Mesodermal cell (in vitro differentiated cells): ENCODE measurements around the gene LSAMP.

Source experiments
- H3K27ac ChIP-seq: 2 replicates; pipeline ENCODE4 v1.7.0; 2013; ENCODE audit warnings: mild to moderate bottlenecking, low read depth, low read length, moderate library complexity; ENCODE audit not compliant: severe bottlenecking
- H3K36me3 ChIP-seq: 2 replicates; pipeline ENCODE4 v1.7.1; 2013; ENCODE audit warnings: mild to moderate bottlenecking, low read length, moderate library complexity; ENCODE audit not compliant: control insufficient read depth, insufficient read depth
- H3K4me1 ChIP-seq: one replicate; pipeline ENCODE4 v1.7.1; 2013; ENCODE audit warnings: mild to moderate bottlenecking, low read length; ENCODE audit not compliant: insufficient read depth, control insufficient read depth, poor library complexity, severe bottlenecking
- H3K4me3 ChIP-seq: 2 replicates; pipeline ENCODE4 v1.7.0; 2013; ENCODE audit warnings: low read length, control low read depth, mild to moderate bottlenecking; ENCODE audit not compliant: insufficient read depth, poor library complexity, severe bottlenecking; ENCODE audit errors: extremely low read depth
- H3K9me3 ChIP-seq: 2 replicates; pipeline ENCODE4 v1.7.1; 2013; ENCODE audit warnings: mild to moderate bottlenecking, low read length, moderate library complexity; ENCODE audit not compliant: control insufficient read depth
- WGBS, 2 experiments: methylation state at CpG; one replicate each; pipeline ENCODE4 v1.1.5; 2013; ENCODE audit warnings: missing lambda C conversion rate in 2 of 2; ENCODE audit not compliant: insufficient coverage in 2 of 2; 5-methylcytosine and 5-hydroxymethylcytosine counted together

The LSAMP gene

DNA sequence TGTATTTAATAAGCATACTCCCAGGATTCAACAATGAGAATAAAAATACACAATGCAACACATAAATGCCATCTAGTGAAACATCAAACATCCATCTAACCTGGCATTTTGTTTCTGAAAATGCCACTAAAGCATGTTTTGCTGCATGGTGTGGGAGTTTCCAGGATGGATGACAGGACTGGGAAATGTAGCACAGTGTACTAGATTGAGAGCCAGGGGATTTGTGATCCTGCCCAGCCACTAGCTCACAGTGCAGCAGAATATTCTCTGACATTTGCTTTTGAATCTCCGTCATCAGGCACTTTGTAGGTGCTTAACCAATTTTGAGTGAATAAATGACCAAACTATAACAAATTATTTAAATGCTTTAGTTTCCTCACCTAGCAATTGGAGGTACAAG, 417.1 kb downstream of the LSAMP start:
- H3K4me1 ChIP-seq, result no peaks in the 10 kb centered on the region
- H3K9me3 ChIP-seq, result no peaks in the 10 kb centered on the region
- H3K27ac ChIP-seq, result no peak overlapping the region
- no CpG with 5 or more reads among the region's 1 CpG for WGBS, 2 experiments
- no peak overlapping the region for H3K4me3 ChIP-seq
- H3K36me3 ChIP-seq, result no peaks in the 10 kb centered on the region

DNA sequence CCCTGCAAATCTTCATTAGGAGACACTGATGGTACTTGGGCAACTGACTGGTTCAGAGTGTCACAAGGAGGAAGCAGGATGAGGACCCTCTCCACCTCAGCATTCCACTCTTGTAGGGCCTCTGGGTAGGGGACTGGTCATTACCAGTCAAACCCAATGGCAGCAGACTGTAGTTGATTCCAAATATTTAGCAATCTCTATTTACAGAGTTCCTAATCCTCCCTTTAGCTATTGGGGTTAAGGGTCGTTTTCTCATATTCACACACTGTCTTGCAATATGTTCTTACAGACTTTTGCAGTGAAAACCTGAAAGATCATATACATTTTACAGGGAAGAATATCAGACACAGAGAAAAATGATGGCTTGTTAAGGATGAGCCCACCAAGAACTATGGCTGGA, 424.3 kb downstream of the LSAMP start:
- Histone ChIP-seq H3K4me3 (no peak overlapping the region), H3K9me3 (no peaks in the 10 kb centered on the region), H3K27ac (no peak overlapping the region), H3K36me3 (no peaks in the 10 kb centered on the region), H3K4me1 (no peaks in the 10 kb centered on the region)
- no CpG with 5 or more reads among the region's 1 CpG for WGBS, 2 experiments

DNA sequence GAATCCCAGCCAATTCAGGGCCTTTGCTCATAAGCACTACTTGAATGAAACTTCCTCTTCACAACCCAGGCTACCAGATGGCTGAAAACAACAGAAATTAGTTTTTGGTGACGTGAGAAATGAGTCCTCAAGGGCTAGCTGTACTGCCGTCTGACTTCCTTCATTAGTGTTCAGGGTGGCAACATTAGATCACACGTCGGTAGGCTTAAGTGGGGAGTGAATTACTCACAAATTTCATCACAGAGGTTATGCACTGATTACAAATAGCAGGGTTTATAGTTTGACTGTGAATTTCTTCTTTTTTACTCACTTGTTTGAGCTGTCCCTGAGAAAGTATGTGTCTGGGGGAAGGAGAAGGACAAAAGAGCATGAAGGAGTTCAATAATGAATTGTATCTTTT, 424.8 kb downstream of the LSAMP start:
- Histone ChIP-seq H3K9me3 (no peaks in the 10 kb centered on the region), H3K27ac (no peak overlapping the region)
- 100% methylated on average over 1 to 2 of the region's 4 CpGs for WGBS, 2 experiments

GRCh38 chr3:116019254-116019763, 426.0 kb downstream of the LSAMP start:
- no peaks in the 10 kb centered on the region for H3K36me3 ChIP-seq
- WGBS, 2 experiments, result 93 to 100% methylated on average over 2 to 3 of the region's 4 CpGs
- H3K4me3 ChIP-seq, result no peak overlapping the region
- no peaks in the 10 kb centered on the region for H3K9me3 ChIP-seq
- no peak overlapping the region for H3K27ac ChIP-seq
- no peaks in the 10 kb centered on the region for H3K4me1 ChIP-seq

More for the DNA sequence above, 424.8 kb downstream of the LSAMP start:
- H3K4me3 ChIP-seq, result no peak overlapping the region
- no peaks in the 10 kb centered on the region for H3K36me3 ChIP-seq
- no peaks in the 10 kb centered on the region for H3K4me1 ChIP-seq

DNA sequence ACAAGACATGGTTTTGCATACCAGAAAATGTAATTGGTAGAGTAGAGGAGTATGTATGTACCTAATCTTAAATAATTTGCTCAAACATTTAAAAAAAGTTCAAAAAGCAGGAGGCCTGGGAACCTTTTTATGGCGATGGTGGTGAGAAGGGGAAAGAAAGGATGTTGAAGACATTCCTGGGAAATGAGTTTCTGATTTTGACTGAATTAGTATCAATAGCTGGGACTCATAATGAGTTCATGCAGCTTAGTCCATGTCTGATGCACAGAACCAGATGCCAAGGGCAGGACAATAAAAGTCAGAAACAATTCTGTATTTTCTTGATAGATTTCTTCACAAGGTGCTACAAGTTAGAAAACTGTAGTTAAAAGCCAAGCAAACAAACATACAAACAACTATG, 426.6 kb downstream of the LSAMP start:
- no peak overlapping the region for H3K4me3 ChIP-seq
- H3K9me3 ChIP-seq, result no peaks in the 10 kb centered on the region
- no peaks in the 10 kb centered on the region for H3K4me1 ChIP-seq
- 100% methylated on average over 1 of the region's 1 CpG; no CpG with 5 or more reads in 1 of the 2 experiments for WGBS, 2 experiments
- H3K36me3 ChIP-seq, result no peaks in the 10 kb centered on the region
- no peak overlapping the region for H3K27ac ChIP-seq

GRCh38 chr3:116015931-116016330, 429.4 kb downstream of the LSAMP start:
- Histone ChIP-seq H3K9me3 (no peaks in the 10 kb centered on the region), H3K27ac (no peak overlapping the region), H3K4me1 (no peaks in the 10 kb centered on the region), H3K36me3 (no peaks in the 10 kb centered on the region), H3K4me3 (no peak overlapping the region)
- 50 to 73% methylated on average over 1 of the region's 2 CpGs for WGBS, 2 experiments

DNA sequence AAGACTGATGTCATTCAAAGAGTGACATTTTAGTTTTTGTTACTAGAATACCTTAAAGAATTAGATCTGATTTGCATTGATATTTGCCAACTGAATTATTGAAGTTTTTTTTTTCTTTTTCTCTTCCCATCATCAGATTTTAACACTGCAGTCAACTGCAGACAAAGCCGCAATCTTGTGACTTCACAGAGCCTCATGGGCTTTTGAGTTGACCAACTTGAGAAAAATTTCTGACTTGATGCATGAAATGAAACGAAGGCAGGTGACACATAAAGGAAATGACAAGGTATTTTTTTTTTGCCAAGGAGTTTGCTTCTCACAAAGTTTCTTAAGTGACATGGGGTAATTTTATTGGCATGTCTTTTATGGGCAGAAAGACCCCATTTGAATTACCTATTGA, 438.3 kb downstream of the LSAMP start:
- Histone ChIP-seq H3K4me3 (no peak overlapping the region), H3K27ac (no peak overlapping the region), H3K4me1 (peaks cover 5% of the 10 kb centered on the region), H3K9me3 (no peaks in the 10 kb centered on the region), H3K36me3 (no peaks in the 10 kb centered on the region)
- 90 to 100% methylated on average over 2 of the region's 2 CpGs for WGBS, 2 experiments

GRCh38 chr3:116005404-116005803, 439.9 kb downstream of the LSAMP start:
- H3K27ac ChIP-seq, result no peak overlapping the region
- no peak overlapping the region for H3K4me3 ChIP-seq
- H3K4me1 ChIP-seq, result peaks cover 5% of the 10 kb centered on the region
- H3K36me3 ChIP-seq, result no peaks in the 10 kb centered on the region
- H3K9me3 ChIP-seq, result no peaks in the 10 kb centered on the region
- WGBS, 2 experiments, result 100% methylated on average over 1 of the region's 4 CpGs

- WGBS, 2 experiments, result 80 to 100% methylated on average over 1 of the region's 2 CpGs
- Histone ChIP-seq H3K36me3 (no peaks in the 10 kb centered on the region), H3K4me1 (peaks cover 12% of the 10 kb centered on the region), H3K9me3 (peaks cover 2% of the 10 kb centered on the region), H3K27ac (no peak overlapping the region), H3K4me3 (no peak overlapping the region)
Measured at GRCh38 chr3:116002235-116002634, 443.1 kb downstream of the LSAMP start.

DNA sequence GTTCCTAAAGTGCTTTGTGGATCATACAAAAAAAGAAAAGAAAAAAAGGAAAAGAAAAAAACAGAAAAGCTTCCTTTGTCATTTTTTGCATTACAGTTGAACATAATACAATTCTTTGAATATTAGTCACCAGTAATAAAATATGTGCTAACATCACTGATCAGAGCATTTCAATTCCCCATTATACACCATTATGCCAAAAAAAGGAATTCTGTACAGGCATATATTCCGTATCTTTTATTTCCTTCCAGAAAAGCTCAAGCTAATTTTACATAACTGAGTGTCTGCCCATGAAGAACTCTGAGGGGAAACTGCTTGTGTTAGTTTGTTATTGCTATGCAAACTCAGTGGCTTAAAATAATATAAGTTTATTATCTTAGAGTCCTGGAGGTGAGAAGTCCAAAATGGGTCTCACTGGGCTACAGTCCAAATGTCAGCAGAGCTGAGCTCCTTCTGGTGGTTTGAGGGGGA, 444.1 kb downstream of the LSAMP start:
- peaks cover 8% of the 10 kb centered on the region for H3K9me3 ChIP-seq
- H3K27ac ChIP-seq, result no peak overlapping the region
- no CpG with 5 or more reads among the region's 1 CpG for WGBS, 2 experiments
- H3K4me1 ChIP-seq, result peaks cover 12% of the 10 kb centered on the region
- no peaks in the 10 kb centered on the region for H3K36me3 ChIP-seq
- H3K4me3 ChIP-seq, result no peak overlapping the region

DNA sequence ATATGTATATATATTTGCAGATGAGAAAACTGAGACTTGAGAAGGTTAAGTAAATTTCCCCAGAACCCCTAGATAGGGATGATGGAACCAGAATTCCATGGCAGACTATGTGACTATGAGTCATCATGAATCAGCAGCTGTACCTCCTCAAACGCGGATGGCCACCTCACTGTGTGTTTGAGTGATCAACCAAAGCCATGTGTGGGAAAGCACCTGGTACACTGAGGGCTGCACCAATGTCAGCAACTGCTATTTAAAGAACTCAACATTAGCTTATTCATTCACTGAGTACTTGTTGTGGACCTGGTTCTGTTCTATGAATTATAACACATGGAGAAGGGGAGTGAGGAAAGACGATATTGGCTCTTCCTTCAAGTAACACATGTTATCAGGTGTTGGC, 445.0 kb downstream of the LSAMP start:
- Histone ChIP-seq H3K4me1 (peaks cover 7% of the 10 kb centered on the region), H3K36me3 (no peaks in the 10 kb centered on the region), H3K4me3 (no peak overlapping the region), H3K9me3 (peaks cover 8% of the 10 kb centered on the region), H3K27ac (no peak overlapping the region)
- 40 to 100% methylated on average over 1 to 2 of the region's 3 CpGs for WGBS, 2 experiments
